ENCODE results near the gene DOK7. TPM values are rescaled to one million over a fixed set of nuclear protein-coding genes. Genes with fewer than 3 reads are reported as not detected.

The DOK7 gene
- total RNA-seq, 1 experiment from 2014 or later: 17.6 TPM

DNA sequence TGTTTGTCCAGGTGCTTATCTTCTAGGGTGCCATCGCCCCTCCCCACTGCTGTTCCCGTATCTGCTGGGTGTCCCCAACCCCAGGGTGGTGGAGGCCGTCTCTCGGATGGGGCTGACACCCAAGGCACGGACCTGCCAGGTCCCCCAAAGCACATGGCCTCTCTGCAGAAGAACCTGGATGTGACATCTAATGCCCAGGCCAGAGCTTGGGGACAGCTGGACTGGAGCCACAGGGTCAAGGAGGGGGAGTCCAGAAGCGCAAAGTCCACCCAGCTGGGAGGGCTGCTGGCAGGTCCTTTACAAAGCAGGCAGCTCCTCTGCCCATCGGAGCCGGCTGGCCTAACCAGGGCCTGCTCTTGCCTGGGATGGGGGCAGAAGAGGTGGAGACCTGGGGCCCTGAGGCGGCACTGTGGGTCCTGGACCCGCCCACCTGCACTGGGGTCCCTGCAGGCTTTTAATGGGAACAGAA lies 751 bp upstream of the DOK7 start:
- no peak for DNase-seq (ENCODE audit: low spot score)

DNA sequence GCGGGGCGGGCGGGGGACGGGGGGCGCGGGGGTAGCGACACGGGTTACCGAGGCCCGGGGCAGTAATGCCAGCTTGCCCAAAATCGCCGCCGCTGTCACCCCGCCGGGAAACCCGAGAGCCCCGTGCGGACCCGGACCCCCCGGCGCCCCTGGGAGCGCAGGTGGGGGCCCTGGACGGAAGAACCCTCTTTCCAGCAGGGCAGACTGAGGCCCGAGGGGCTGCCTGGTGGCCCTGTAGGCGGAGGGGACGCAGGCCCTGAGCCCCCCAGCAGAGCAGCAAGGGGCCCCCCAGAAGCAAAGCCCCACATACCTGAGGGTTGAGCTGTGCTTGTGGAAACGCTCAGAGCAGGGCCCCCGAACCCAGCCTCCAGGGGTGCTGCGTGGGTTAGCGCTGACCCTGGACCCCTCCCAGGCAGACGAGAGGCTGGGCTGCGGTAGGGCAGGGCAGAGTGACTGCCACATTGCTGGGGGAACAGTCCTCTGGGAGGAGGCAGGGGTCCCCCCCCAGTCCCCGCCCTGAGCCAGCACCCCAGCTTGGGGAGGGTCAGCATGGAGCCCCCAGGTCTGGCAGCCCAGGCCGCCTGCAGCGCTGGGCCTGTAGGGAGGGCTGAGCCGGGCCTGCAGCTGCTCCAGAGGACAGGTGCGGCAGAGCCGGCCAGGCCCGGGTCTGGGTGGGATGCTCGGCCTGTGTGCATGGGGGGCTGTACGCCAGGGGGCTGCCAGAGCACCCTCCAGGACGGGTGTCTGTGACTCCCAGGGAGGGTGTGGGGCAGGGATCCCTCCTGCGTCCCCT lies 646 bp downstream of the DOK7 start:
- DNase-seq (ENCODE audit: low spot score): no peak

DNA sequence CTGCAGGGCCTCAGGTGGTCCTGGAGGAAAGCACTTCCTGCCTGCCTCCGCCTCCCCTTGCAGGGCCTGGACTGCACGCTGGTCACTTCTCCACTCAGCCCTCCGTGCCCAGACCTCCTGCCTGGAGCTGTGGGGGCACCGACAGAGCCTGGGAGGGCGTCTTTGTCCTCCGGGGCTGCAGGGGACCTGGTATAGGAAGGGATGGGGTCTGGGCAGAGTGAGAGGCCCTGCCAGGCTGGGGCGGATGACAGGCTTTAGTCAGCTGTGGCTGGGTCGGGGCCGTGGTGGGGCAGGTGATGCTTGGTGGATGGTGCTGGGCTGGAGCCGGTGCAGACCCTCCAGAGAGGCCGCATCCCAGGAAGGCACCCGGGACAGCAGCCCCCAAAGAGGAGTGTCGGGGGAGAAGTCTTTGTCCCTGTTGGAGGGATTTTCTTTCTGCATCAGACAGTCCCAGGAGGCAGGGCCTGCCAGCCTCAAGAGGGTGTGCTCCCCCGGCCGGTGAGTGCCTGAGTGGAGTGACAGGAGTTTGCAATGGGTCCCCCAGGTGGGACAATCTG lies 1.3 kb downstream of the DOK7 start:
- DNase-seq (ENCODE audit: low spot score): no peak

DNA sequence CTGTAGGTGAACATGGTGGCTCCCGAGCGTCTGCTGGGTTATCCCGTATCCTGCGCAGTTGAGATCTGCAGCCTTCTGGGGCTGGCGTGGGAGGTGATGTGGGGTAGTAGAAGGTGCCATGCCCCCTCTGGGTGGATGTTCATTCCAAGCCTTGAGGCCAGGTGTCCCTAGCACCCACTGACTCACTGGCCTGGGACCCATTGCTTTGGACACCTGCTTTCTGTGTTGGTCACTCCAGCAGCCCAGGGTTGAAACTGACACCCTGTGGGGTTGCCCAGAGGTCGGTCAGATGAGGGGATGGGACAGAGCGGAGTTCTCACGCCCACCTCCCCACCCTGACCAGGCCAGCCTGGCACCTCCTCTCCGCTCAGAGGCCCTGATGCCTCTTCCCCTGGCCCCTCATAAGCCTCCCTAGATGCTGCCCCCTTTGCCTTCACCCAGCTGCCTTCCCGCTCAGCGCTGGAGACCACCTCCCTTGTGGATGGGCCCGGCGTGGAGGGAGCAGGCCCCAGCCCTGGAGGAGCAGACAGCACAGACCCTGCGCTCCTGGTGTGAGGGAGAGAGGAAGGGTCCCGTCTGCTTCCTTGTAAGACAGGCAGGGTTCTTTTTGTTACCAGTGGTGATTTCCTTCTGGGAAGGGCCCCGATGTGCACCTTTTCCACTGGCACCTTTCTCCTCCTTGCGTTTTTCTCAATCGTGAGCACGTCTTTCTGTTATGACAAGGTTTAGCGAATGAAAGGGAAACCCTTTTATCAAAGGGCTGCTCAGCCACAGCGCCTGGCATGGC lies 2.0 kb downstream of the DOK7 start:
- no peak for DNase-seq (ENCODE audit: low spot score)

DNA sequence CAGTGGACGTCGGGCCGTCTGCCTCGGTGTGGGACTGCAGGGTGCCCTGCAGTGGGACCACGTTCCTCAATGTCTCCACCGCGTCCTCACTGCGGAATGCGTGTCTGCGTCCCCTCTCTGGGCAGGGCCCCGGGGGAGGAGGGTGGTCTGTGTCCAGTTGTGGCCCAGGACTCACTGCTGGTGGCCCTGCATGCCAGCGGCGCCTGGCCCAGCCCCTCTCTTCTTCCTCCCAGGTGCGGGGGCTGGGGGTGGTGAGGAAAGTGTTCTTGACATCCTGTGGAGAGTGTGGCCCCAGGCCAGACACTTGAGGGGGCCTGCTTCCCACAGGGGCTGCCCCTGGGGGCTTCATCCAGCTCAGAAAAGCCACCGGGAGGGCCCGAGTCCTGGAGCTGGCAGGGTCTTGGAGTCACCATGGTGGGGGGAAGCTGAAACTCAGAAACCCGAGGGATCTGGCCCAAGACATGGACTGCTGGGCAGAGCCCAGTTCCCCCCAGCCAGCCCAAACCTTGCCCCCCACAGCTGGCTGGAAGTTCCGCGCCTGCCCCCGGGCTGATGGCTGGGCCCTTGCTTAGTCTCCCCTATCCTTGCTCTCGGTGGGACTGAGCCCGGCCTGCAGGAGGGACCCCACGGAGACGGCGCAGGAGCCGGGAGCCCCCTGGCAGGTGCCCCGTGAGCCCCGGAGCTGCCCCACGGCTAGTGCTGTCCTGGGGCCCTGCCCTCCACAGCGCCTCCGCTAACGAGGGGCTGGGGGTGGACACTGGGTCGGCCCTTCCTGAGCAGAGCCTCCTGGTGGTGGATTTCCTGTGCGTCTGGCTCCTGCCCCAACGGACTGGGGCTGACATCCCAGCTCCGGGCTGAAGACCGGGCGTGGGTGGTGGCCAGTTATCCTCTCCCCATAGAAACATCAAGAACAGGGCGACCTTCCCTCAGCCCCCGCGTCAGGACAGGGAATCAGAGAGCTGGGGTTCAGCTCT lies 2.9 kb downstream of the DOK7 start:
- no peak for DNase-seq (ENCODE audit: low spot score)

DNA sequence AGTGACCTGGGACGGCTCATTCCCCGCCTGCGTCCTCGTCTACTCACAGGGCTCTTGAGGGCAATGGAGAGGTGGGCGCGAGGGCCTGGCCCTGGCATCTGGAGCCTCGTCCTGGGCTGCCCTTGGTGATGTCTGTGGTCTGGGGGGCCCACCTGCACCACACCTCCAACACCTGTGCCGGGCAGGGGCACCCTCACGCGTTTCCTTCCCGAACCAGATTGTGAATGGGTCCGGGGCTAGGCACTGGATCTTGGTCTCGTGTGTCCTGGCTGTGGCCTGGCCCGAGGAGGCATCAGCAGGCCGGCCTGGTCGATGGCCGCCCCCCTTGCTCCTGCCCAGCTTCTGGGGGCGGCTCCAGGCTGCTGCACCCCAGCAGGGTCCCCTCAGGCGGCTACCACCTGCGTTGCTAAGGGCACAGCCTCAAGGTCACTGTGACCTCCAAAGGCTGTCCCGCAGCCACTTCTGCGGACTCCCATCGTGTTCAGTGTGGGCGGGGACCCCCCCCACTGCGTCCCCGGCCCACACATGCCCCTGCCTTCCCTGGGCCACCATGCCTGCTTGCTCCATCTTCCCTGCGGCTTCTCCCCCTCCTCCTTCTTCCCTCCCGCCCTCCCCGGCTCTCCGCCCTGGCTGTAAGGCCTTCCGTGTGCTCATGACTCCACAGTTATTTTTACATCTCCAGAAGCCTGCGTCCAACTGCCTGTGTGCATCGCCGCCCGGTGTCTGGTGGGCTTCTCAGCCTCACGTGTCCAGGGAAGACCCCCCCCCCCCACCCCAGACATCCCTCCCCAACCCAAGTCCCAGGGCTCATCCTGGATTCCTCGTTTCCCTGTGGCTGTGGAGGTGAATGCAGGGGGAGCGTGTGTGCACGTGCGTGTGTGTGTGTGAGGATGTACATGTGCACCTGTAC lies 3.8 kb downstream of the DOK7 start:
- DNase-seq (ENCODE audit: low spot score): no peak

DNA sequence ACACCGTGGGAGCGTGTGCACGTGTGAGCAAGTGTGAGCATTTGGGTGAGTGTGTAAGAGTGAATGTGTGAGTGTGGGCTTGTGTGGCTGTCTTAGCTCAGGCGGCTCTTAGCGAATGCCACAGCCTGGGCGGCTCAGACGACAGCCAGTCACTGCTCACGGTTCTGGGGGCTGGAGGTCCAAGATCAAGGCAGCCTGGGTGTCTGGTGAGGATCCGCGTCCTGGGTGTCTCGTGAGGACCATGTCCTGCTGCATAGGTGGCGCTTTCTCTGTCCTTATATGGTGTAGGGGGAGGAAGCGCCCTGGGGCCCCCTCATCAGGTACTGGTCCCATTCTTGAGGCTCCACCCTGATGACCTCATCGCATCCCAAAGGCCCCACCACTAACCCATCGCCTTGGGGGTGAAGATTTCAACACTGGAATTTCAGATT lies 4.5 kb downstream of the DOK7 start:
- no peak for DNase-seq (ENCODE audit: low spot score)

DNA sequence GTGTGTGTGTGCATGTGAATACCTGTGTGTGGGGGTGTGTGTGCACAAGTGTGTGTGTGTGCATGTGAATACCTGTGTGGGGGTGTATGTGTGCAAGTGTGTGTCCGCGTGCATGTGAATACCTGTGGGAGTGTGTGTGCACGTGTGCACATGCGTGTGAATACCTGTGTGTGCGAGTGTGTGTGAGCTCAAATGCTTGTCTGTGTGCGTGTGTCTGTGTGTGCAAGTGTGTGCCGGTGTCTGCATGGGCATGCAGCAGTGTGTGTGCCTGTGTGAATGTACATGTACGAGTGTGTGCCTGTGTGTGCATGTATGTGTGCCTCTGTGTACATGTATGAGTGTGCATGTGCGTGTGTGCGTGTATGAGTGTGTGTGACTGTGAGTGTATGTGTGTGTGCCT lies 5.0 kb downstream of the DOK7 start:
- DNase-seq (ENCODE audit: low spot score): no peak

DNA sequence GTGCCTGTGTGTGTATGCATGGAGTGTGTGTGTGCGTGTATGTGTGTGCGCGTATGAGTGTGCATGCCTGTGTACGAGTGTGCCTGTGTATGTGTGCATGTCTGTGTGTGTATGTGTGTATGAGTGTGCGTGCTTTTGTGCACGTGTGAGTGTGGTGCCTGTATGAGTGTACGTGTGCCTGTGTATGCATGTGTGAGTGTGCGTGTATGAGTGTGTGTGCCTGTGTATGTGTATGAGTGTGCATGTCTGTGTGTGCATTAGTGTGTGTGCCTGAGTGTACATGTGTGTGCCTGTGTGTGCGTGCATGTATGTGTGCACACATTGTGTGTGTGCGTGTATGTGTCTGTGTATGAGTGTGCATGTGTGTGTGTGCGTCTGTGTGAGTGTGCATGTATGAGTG lies 5.7 kb downstream of the DOK7 start:
- DNase-seq (ENCODE audit: low spot score): no peak

DNA sequence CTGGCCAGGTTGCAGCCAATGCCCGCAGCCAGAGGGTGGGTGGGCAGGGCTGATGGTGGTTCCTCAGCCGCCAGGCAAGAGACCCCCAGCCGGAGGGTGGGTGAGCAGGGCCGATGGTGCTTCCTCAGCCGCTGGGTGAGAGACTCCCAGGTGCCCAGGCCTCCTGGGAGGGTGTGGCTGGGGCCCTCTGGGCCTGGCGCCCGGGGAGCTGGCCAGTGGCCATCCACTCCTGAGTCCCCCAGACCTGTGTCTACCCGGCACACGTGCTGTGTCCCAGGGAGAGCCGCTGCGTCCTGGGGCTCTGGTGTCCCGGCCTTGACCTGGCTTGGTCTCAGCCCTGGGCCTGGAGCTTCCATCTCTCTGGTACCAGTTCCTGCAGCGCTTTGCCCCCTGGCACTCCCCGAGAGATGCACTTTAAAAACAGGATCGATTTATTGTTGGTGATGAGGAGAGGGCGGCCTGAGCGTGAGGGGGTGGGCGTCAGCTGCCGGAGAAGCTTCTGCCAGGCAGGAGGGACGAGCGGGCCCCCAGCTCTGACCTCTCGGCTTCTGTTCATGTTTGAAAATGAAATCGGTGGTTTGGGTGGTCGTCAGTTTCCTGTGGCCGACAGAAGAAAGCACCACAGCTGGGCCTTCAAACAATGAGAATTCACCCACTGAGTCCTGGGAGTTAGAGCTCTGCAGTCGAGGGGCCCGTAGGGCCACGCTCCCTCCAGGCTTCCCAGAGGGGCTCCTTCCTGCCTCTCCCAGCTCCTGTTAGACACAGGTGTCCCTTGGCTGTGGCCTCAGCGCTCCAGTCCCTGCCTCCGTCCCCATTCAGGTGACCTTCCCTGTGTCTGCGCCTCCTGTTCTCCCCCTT lies 6.5 kb downstream of the DOK7 start:
- no peak for DNase-seq (ENCODE audit: low spot score)

DNA sequence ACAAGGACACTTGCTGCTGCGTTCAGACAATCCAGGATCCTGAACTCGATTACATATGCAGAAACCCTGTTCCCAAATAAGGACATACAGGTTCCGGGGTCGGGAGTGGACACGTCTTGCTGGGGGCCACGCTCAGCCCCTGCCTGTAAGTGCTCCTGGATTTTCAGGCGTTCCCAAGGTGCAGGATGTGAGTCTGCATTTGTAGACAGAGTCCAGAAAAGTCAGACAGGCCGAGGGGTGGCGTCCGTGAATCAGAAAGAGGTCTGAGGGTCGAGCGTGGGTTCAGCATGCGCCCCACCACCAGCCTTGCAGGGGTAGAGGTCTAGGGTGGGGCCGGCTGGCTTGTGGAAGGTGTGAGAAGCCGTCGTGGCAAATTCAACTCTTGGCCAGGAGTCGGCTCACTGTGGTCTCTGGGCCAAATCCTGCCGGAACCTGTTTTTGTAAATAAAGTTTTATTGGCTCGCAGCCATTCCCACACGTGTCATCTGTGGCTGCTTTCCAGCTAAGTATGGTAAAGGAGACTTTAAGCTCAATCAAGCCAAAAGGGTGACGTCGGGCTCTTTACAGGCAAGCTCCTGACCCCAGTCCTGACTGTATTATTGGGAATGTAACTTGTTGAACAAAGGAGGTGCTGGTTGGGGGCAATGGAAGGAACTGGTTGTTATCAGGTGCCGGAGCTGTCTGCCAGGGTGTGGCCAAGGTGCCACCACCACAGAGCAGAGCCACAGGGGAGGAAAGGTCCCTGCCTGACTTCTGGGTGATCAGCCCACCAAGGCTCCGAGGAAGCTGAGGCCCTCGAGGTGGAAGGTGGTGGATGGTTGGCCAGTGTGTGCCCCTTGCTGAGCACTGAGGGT lies 7.4 kb downstream of the DOK7 start:
- DNase-seq (ENCODE audit: low spot score): peak; percentile 42

DNA sequence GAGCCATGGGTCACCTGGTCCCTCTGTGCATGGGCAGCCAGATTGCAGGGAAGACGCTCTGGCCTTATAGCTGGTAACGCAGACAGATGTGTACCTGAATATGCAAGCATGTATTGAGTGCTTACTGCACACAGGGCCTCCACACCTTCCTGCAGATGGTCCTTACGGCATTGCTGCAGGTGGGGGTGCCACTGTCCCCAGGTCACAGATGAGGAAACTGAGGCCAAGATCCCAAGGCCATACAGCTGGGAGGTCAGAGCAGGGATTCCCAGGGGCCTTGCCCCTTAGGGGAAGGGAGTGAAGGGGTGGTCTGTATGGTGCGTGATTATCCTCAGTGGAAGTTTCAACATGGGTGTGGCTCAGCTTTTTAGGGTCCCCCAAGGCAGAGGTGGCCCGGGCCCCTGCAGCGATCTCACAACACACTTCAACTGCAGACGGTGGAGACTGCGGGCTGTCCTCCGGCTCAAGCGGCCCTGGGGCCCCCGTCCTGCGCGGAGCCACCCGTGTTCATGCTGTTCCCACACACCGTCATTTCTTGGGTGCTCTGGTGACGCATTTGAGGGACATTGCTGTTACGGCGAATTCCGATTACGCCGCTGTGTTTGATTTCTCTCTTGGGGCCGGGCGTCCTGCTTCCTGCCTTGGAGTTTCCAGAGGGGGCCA lies 8.1 kb downstream of the DOK7 start:
- DNase-seq (ENCODE audit: low spot score): no peak

DNA sequence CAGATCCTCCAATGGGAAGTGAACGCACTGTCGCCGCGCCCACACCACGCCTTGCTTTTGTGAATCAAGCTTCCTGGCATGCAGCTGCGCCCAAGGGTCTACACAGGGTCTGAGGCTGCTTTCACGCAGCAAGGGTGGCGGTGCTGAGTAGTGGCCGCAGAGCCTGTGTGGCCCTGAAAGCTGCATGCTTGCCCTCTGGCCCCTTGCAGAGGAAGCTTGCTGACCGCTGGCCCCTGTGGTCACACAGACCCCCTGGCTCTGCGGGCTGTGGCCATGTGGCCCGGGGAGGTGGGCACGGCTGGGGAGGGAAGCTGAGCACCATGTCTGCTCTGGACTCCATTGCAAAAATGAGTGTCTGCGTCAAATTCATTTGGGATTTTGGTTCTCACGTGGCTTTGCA lies 8.8 kb downstream of the DOK7 start:
- no peak for DNase-seq (ENCODE audit: low spot score)

DNA sequence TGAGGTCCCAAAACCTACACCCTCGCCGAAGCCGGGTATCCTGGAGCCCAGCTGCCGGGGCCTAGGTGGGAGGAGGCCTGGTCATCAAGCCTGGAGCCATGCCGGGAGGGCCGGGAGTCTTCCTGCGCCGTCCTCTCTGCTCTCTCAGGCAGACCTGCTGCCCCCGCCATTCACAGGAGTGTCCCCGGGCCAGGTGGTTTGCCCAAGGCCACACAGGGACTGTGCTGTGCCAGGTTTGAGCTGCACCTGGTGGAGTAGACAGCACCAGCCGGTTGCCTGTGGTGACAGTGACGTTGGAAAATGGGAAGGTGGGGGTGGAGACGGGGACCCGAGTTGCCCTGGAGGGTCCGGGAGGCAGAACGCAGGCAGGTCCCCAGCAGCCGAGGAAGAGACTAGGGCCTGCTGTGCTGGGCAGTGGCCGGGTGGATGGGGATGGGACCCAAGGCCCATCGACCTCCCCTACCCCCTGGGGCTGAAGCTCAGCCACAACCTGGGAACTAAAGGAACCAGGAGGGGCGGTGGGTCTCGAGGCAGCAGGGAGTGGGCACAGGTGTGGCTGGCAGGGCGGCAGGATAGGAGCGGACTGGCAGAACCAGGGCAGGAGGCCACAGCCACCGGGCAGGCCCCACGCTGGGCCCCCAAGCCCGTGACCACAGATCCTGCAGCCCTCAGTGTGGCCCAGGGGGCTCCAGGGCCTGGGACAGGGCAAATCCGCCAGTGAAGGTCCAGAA lies 9.5 kb downstream of the DOK7 start:
- DNase-seq (ENCODE audit: low spot score): no peak

DNA sequence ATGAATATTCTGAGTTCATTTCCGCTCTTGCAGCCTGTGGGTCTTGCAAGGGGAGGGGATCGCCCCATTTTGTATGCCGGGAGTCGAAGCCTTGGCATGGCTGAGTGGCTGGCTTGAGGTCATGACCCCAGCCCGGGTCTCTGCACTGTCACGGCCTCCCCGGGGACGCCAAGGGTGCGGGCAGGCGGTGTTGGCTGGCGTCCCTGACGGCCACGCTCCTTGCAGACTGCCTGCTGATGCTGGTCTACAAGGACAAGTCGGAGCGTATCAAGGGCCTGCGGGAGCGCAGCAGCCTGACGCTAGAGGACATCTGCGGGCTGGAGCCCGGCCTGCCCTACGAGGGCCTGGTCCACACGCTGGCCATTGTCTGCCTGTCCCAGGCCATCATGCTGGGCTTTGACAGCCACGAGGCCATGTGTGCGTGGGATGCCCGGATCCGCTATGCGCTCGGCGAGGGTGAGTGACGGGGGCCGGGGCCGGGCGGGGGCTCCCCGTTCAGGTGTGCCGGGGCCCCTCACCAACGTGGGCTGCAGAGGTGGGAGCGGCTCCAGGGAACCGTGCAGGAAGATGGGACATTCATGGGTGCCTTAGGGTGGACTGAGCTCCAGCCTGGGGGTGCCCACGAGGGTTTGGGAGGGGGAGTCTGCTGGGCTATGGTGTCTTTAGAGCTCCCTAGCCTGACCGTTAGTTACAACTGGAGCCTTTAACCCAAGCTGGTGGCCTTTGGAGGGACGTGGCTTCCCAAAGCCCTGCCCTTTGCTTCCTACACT lies 10.3 kb downstream of the DOK7 start:
- DNase-seq (ENCODE audit: low spot score): no peak

DNA sequence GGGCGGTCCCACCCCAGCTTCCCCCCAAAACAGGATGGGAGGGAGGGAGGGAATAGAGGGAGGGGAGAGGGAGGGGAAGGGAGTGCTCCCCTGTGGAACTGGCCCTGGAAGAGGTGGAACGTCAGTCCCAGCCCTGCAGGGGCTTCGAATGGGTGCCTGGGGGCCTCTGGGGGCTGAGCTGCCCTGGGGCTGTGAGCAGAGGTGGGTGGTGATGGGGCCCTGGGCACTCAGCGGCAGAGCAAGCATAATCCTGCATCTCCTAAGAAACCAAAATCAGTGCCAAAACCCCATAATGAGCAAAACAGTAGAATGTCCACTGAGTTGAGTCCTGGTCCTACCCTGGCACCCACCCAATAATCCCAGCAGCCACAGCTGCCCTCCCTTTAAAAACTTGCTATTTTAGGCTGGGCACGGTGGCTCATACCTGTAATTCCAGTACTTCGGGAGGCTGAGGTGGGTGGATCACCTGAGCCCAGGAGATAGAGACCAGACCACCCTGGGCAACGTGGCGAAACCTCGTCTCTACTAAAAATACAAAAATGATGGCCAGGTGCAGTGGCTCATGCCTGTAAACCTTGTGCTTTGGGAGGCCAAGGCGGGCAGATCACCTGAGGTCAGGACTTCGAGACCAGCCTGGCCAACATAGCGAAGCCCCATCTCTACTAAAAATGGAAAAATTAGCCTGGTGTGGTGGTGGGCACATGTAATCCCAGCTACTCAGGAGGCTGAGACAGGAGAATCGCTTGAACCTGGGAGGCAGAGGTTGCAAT lies 11.1 kb downstream of the DOK7 start:
- no peak for DNase-seq (ENCODE audit: low spot score)
